GM19468 (cell line): Measurements from ENCODE around the gene CDKN2AIPNL.
A peak's percentile ranks its signal among the peaks of the same experiment; 100 is the strongest.
"Not testable (repeated sequence)": the region's sequence is repeated elsewhere in the genome, so short reads cannot be mapped to it uniquely, and the experiment has no call there.

Source experiments
- ATAC-seq: cut with Tn5 transposase; IDR thresholded peaks from one replicate; pipeline ENCODE4 v1.9.1; 2021; ENCODE audit warnings: mild to moderate bottlenecking, moderate library complexity, moderate number of reproducible peaks; ENCODE audit not compliant: unreplicated experiment; ENCODE audit errors: extremely low read depth

The CDKN2AIPNL gene

GRCh38 chr5:134409321-134409720 lies 2.4 kb downstream of the CDKN2AIPNL start:
- ATAC-seq = no peak

GRCh38 chr5:134406390-134406789 lies 5.3 kb downstream of the CDKN2AIPNL start:
- ATAC-seq = no peak

GRCh38 chr5:134403951-134404350 lies 7.7 kb downstream of the CDKN2AIPNL start:
- no peak for ATAC-seq

- no peak for ATAC-seq
Measured at GRCh38 chr5:134398609-134399155, 13.0 kb downstream of the CDKN2AIPNL start.

- no peak for ATAC-seq
Measured at GRCh38 chr5:134397196-134397595, 14.5 kb downstream of the CDKN2AIPNL start.

GRCh38 chr5:134396274-134396673 lies 15.4 kb downstream of the CDKN2AIPNL start:
- ATAC-seq = no peak

GRCh38 chr5:134394932-134395331 lies 16.7 kb downstream of the CDKN2AIPNL start:
- ATAC-seq = no peak

- no peak for ATAC-seq
Measured at GRCh38 chr5:134392301-134392700, 19.4 kb downstream of the CDKN2AIPNL start.

GRCh38 chr5:134387443-134387842 lies 24.2 kb downstream of the CDKN2AIPNL start:
- ATAC-seq = no peak

- no peak for ATAC-seq
Measured at GRCh38 chr5:134383980-134384697, 27.5 kb downstream of the CDKN2AIPNL start.

- ATAC-seq = not testable (repeated sequence)
Measured at GRCh38 chr5:134382204-134382603, 29.5 kb downstream of the CDKN2AIPNL start.

- ATAC-seq = no peak
Measured at GRCh38 chr5:134380346-134380745, 31.3 kb downstream of the CDKN2AIPNL start.

GRCh38 chr5:134374232-134374631 lies 37.4 kb downstream of the CDKN2AIPNL start:
- ATAC-seq = no peak

GRCh38 chr5:134373633-134374032 lies 38.0 kb downstream of the CDKN2AIPNL start:
- not testable (repeated sequence) for ATAC-seq

GRCh38 chr5:134371834-134372340 lies 39.8 kb downstream of the CDKN2AIPNL start:
- ATAC-seq = no peak

- peak; percentile 57 for ATAC-seq
Measured at GRCh38 chr5:134370871-134371833, 40.5 kb downstream of the CDKN2AIPNL start, which contains the start of gene UBE2B. Gene UBE2B (plus strand): TSS chr5:134371569. CDS start chr5:134371596, 27 bp downstream.

- ATAC-seq = no peak
Measured at GRCh38 chr5:134370311-134370870, 41.3 kb downstream of the CDKN2AIPNL start.

GRCh38 chr5:134365604-134366003 lies 46.1 kb downstream of the CDKN2AIPNL start:
- ATAC-seq = no peak

GRCh38 chr5:134355681-134356080 lies 56.0 kb downstream of the CDKN2AIPNL start:
- no peak for ATAC-seq
